Testis (tissue), 2 donors: ENCODE results near the gene ABCA8.
"Not testable (repeated sequence)": the region's sequence is repeated elsewhere in the genome, so short reads cannot be mapped to it uniquely, and the experiment has no call there.

Source experiments
- POLR2A ChIP-seq: fragments of 450-650 bp; IDR thresholded peaks from one replicate; pipeline ENCODE4 v1.6.1; 2017; ENCODE audit warnings: antibody characterized with exemption, mild to moderate bottlenecking, moderate library complexity
- TF ChIP-seq, protein P1 (sequence below), 3 experiments: fragments of 450-650 bp in 2 of 3; fragments of 200-600 bp in 1 of 3; sonication (generic) in 1 of 3; IDR thresholded peaks; one replicate each; pipeline ENCODE4 v1.5.1; 2016 to 2019; ENCODE audit warnings: antibody characterized with exemption in 3 of 3, mild to moderate bottlenecking in 2 of 3, moderate library complexity in 1 of 3

DNA sequence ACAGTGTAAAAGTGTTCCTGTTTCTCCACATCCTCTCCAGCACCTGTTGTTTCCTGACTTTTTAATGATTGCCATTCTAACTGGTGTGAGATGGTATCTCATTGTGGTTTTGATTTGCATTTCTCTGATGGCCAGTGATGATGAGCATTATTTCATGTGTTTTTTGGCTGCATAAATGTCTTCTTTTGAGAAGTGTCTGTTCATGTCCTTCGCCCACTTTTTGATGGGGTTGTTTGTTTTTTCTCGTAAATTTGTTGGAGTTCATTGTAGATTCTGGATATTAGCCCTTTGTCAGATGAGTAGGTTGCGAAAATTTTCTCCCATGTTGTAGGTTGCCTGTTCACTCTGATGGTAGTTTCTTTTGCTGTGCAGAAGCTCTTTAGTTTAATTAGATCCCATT is 44.6 kb upstream of the ABCA8 start:
- TF ChIP-seq, protein P1, sequence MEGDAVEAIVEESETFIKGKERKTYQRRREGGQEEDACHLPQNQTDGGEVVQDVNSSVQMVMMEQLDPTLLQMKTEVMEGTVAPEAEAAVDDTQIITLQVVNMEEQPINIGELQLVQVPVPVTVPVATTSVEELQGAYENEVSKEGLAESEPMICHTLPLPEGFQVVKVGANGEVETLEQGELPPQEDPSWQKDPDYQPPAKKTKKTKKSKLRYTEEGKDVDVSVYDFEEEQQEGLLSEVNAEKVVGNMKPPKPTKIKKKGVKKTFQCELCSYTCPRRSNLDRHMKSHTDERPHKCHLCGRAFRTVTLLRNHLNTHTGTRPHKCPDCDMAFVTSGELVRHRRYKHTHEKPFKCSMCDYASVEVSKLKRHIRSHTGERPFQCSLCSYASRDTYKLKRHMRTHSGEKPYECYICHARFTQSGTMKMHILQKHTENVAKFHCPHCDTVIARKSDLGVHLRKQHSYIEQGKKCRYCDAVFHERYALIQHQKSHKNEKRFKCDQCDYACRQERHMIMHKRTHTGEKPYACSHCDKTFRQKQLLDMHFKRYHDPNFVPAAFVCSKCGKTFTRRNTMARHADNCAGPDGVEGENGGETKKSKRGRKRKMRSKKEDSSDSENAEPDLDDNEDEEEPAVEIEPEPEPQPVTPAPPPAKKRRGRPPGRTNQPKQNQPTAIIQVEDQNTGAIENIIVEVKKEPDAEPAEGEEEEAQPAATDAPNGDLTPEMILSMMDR (IDR thresholded peaks at IDR 0.05) = not testable (repeated sequence)
- TF ChIP-seq POLR2A = not testable (repeated sequence)
